Gastroesophageal sphincter (tissue), 4 donors: ENCODE results near the gene C1GALT1. TPM values are rescaled to one million over a fixed set of nuclear protein-coding genes. Genes with fewer than 3 reads are reported as not detected.

Experiments
- ATAC-seq: fragments of 150-250 bp; one replicate; pipeline ENCODE4 v1.9.1; 2016; ENCODE audit warnings: mild to moderate bottlenecking, moderate library complexity
- H3K27ac ChIP-seq, 4 donors: fragments of 200-600 bp; sonication (generic) in 3 of 4; 1 replicate in 3 of 4; 2 replicates in 1 of 4; pipeline ENCODE4 v1.5.1; 2016 to 2019
- H3K27me3 ChIP-seq: fragments of 200-600 bp; sonication (generic); one replicate; pipeline ENCODE4 v1.5.1; 2019
- H3K36me3 ChIP-seq, 2 donors: fragments of 200-600 bp; sonication (generic); one replicate each; pipeline ENCODE4 v1.5.1; 2019; ENCODE audit warnings: control low read depth in 1 of 2
- H3K4me1 ChIP-seq, 3 donors: fragments of 200-600 bp; sonication (generic); 1 replicate in 2 of 3; 2 replicates in 1 of 3; pipeline ENCODE4 v1.5.1; 2016 to 2019; ENCODE audit warnings: control low read depth in 2 of 3
- H3K4me3 ChIP-seq, 2 donors: fragments of 200-600 bp; sonication (generic); one replicate each; pipeline ENCODE4 v1.5.1; 2019; ENCODE audit warnings: mild to moderate bottlenecking in 1 of 2, moderate library complexity in 1 of 2
- H3K9me3 ChIP-seq, 3 donors: fragments of 200-600 bp; sonication (generic); one replicate each; pipeline ENCODE4 v1.5.1; 2017 to 2019; ENCODE audit warnings: control low read depth in 2 of 3
- CTCF ChIP-seq, 4 experiments: fragments of 200-600 bp in 2 of 4; fragments of 450-650 bp in 2 of 4; sonication (generic) in 1 of 4; IDR thresholded peaks; one replicate each; pipeline ENCODE4 v1.5.1; 2017 to 2019; ENCODE audit warnings: antibody characterized with exemption in 4 of 4, mild to moderate bottlenecking in 2 of 4, moderate library complexity in 2 of 4
- EP300 ChIP-seq: sonication (generic); formaldehyde crosslinking; IDR thresholded peaks from one replicate; pipeline ENCODE4 v1.6.1; 2017; ENCODE audit warnings: antibody characterized with exemption, mild to moderate bottlenecking
- POLR2A ChIP-seq, 2 donors: fragments of 450-650 bp; IDR thresholded peaks; one replicate each; pipeline ENCODE4 v1.6.1; 2017; ENCODE audit warnings: antibody characterized with exemption in 2 of 2, mild to moderate bottlenecking in 2 of 2, moderate library complexity in 1 of 2
- POLR2AphosphoS5 ChIP-seq: sonication (generic); formaldehyde crosslinking; IDR thresholded peaks from one replicate; pipeline ENCODE4 v1.6.1; 2017; ENCODE audit warnings: antibody characterized with exemption
- WGBS, 2 donors: methylation state at CpG; one replicate each; pipeline ENCODE4 v1.1.5; 2018; ENCODE audit warnings: low coverage in 1 of 2; 5-methylcytosine and 5-hydroxymethylcytosine counted together
- total RNA-seq, 4 donors: library from RNA; depleted of rRNA; stranded (reverse); fragments of >200 nt; gene quantifications; one replicate each; pipeline ENCODE4 v1.1.0, GENCODE V29; 2016

The C1GALT1 gene
- total RNA-seq, 4 donors from 2014 or later = 11.7 to 34.6 (median 12.7) TPM

- Histone ChIP-seq H3K4me1 (peaks cover 0 to 6% (median 2%) of the 10 kb centered on the region in 3 donors), H3K27me3 (no peaks in the 10 kb centered on the region), H3K36me3 (no peaks in the 10 kb centered on the region), H3K27ac (no peak overlapping the region), H3K9me3 (peaks cover 0 to 9% (median 0%) of the 10 kb centered on the region in 3 donors), H3K4me3 (no peak overlapping the region)
- ATAC-seq = no peak
- TF ChIP-seq CTCF (IDR thresholded peaks at IDR 0.05) (no peak), POLR2AphosphoS5 (no peak), EP300 (no peak), POLR2A (IDR thresholded peaks at IDR 0.05) (no peak)
- 92 to 98% methylated on average over 5 of the region's 5 CpGs for WGBS, 2 donors
These were observed 44.1 kb downstream of the C1GALT1 start for GRCh38 chr7:7226407-7226806.

GRCh38 chr7:7228472-7228871 lies 46.1 kb downstream of the C1GALT1 start:
- no peaks in the 10 kb centered on the region for H3K36me3 ChIP-seq
- WGBS, 2 donors = 30 to 52% methylated on average over 2 of the region's 2 CpGs
- no peaks in the 10 kb centered on the region for H3K27me3 ChIP-seq
- no peaks in the 10 kb centered on the region for H3K4me1 ChIP-seq
- ATAC-seq = no peak
- peaks cover 0 to 9% (median 0%) of the 10 kb centered on the region in 3 donors for H3K9me3 ChIP-seq
- no peak overlapping the region for H3K27ac ChIP-seq
- no peak overlapping the region for H3K4me3 ChIP-seq
- TF ChIP-seq POLR2AphosphoS5 = no peak

GRCh38 chr7:7228967-7229366 lies 46.6 kb downstream of the C1GALT1 start:
- no peak overlapping the region for H3K27ac ChIP-seq
- H3K27me3 ChIP-seq = no peaks in the 10 kb centered on the region
- 100% methylated on average over 1 of the region's 1 CpG; no CpG with 5 or more reads in 1 of the 2 donors for WGBS, 2 donors
- ATAC-seq = no peak
- no peaks in the 10 kb centered on the region for H3K4me1 ChIP-seq
- no peak for TF ChIP-seq CTCF (IDR thresholded peaks at IDR 0.05)
- no peak for TF ChIP-seq EP300
- no peak for TF ChIP-seq POLR2AphosphoS5
- no peak for TF ChIP-seq POLR2A (IDR thresholded peaks at IDR 0.05)
- peaks cover 0 to 9% (median 0%) of the 10 kb centered on the region in 3 donors for H3K9me3 ChIP-seq
- no peaks in the 10 kb centered on the region for H3K36me3 ChIP-seq
- H3K4me3 ChIP-seq = no peak overlapping the region

GRCh38 chr7:7231000-7231399 lies 48.7 kb downstream of the C1GALT1 start:
- H3K9me3 ChIP-seq = peaks cover 0 to 9% (median 0%) of the 10 kb centered on the region in 3 donors
- WGBS, 2 donors = 88 to 100% methylated on average over 1 of the region's 1 CpG
- H3K27ac ChIP-seq = no peak overlapping the region
- no peaks in the 10 kb centered on the region for H3K4me1 ChIP-seq
- no peaks in the 10 kb centered on the region for H3K27me3 ChIP-seq
- peaks cover 0 to 9% of the 10 kb centered on the region in 2 donors for H3K36me3 ChIP-seq
- H3K4me3 ChIP-seq = no peak overlapping the region
- no peak for ATAC-seq
- TF ChIP-seq POLR2AphosphoS5 = no peak
- no peak for TF ChIP-seq EP300
- TF ChIP-seq POLR2A (IDR thresholded peaks at IDR 0.05) = no peak
- no peak for TF ChIP-seq CTCF (IDR thresholded peaks at IDR 0.05)

- H3K27me3 ChIP-seq = no peaks in the 10 kb centered on the region
- no peak overlapping the region for H3K4me3 ChIP-seq
- H3K27ac ChIP-seq = no peak overlapping the region
- 70 to 97% methylated on average over 3 of the region's 3 CpGs for WGBS, 2 donors
- ATAC-seq = no peak
- TF ChIP-seq EP300 (no peak), POLR2A (IDR thresholded peaks at IDR 0.05) (no peak), CTCF (IDR thresholded peaks at IDR 0.05) (no peak), POLR2AphosphoS5 (no peak)
- H3K9me3 ChIP-seq = peaks cover 0 to 9% (median 0%) of the 10 kb centered on the region in 3 donors
- H3K4me1 ChIP-seq = no peaks in the 10 kb centered on the region
- peaks cover 0 to 9% of the 10 kb centered on the region in 2 donors for H3K36me3 ChIP-seq
These were observed 49.5 kb downstream of the C1GALT1 start for GRCh38 chr7:7231865-7232264.
